ENCODE measurements around the gene CDC25A.

CDC25A gene

DNA sequence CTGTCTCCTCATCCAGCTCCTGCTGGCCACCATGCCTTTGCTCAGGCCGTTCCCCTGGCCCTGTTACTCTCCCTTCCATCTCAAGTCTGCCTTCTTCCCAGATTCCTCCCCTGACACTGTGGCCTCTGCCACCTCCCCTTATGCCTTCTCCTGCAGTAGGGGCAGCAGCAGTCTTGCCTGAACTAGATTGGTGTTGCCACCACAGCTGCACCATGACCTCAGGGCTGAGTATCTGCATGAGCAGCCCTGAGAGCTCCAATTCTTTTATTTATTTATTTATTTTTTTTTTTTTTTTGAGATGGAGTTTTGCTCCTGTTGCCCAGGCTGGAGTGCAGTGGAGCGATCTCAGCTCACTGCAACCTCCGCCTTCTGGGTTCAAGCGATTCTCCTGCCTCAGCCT is 21.2 kb upstream of the CDC25A start:
- no peaks in the 10 kb centered on the region for H3K4me1 ChIP-seq
- no peaks in the 10 kb centered on the region for H3K36me3 ChIP-seq
- H3K27ac ChIP-seq = no peak overlapping the region

GRCh38 chr3:48208076-48208475 is 19.9 kb upstream of the CDC25A start:
- Histone ChIP-seq H3K27me3 (no peaks in the 10 kb centered on the region), H3K27ac (no peak overlapping the region), H3K9ac (no peak overlapping the region), H3K4me3 (no peak overlapping the region), H4K20me1 (no peaks in the 10 kb centered on the region), H3K4me2 (no peak overlapping the region), H3K9me3 (replicated peaks in 1 of 11) (peaks cover 0 to 12% (median 4%) of the 10 kb centered on the region in 11 experiments; a peak in 13 of 22 replicates), H3K36me3 (no peaks in the 10 kb centered on the region), H3K4me1 (no peaks in the 10 kb centered on the region)
- TF ChIP-seq Cebpa-rat (IDR thresholded peaks at IDR 0.05) = no peak

More for the DNA sequence above, 21.2 kb upstream of the CDC25A start:
- H3K4me2 ChIP-seq = no peak overlapping the region
- no peak overlapping the region for H3K4me3 ChIP-seq
- no peak overlapping the region for H3K9ac ChIP-seq
- no peaks in the 10 kb centered on the region for H4K20me1 ChIP-seq
- H3K9me3 ChIP-seq (replicated peaks in 1 of 11) = peaks cover 0 to 12% (median 4%) of the 10 kb centered on the region in 11 experiments; a peak in 13 of 22 replicates
- TF ChIP-seq Cebpa-rat (IDR thresholded peaks at IDR 0.05) = no peak
- no peaks in the 10 kb centered on the region for H3K27me3 ChIP-seq

DNA sequence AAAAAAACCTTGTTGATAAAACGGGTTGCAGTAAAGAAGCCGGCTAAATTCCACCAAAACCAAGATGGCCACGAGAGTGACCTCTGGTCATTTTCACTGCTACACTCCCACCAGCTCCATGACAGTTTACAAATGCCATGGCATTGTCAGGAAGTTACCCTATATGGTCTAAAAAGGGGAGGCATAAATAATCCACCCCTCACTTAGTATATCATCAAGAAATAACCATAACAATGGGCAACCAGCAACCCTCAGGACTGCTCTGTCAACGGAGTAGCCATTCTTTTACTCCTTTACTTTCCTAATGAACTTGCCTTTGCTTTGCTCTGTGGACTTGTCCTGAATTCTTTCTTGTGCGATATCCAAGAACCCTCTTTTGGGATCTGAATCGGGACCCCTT is 14.4 kb upstream of the CDC25A start:
- Histone ChIP-seq H3K9ac (no peak overlapping the region), H3K9me3 (replicated peaks in 1 of 11) (no peaks in the 10 kb centered on the region), H3K36me3 (no peaks in the 10 kb centered on the region), H3K27me3 (no peaks in the 10 kb centered on the region), H3K27ac (no peak overlapping the region), H3K4me1 (peaks cover 0 to 4% (median 3%) of the 10 kb centered on the region in 10 experiments; a peak in 14 of 20 replicates), H3K4me3 (no peak overlapping the region), H4K20me1 (no peaks in the 10 kb centered on the region), H3K4me2 (no peak overlapping the region)
- TF ChIP-seq Cebpa-rat (IDR thresholded peaks at IDR 0.05) = no peak

DNA sequence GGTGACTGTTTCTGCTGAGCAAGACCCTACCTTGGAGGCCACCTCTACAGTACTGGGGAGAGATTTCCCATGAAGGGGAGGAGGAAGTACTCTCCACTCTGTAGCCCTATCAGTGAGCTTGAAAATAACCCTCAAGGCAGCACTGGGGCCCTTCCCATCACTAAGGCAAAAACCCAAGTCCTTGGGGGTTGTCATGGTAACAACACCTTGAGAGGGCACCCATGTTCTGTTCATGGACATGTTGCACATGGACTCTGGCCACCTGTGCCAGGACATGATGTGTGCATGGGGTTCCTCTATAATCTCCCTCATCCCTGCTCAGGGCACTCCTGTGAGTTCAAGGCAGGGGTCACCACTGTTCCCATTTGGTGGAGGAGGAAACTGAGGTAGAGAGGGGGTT is 10.9 kb upstream of the CDC25A start:
- TF ChIP-seq Cebpa-rat (IDR thresholded peaks at IDR 0.05) = no peak
- H4K20me1 ChIP-seq = no peaks in the 10 kb centered on the region

DNA sequence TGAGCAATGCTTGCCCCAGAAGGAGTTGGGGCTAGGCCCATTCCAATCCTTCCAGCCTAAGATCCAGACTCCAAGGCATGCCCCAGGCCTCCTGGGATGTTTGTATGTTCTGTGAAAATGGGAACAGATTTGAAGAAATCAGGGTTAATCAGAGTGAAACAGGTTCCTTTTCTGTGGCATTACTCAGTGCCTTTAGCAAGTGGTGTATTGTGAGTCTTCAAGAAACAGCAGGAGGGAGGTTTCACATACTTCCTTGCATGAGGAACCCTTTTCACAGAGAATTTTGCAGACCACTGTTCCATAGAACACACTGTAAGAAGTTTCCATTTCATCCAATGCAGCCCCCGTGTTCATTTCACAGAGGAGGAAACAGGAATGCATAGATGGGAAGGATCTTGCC is 8.4 kb upstream of the CDC25A start:
- H3K27ac ChIP-seq = no peak overlapping the region; a peak in 1 of 22 replicates
- H3K9ac ChIP-seq = peak overlapping the region in 3 of 11 experiments; percentile 3 to 38 (median 4); a peak in 1 of 22 replicates
- peaks cover 14 to 26% (median 19%) of the 10 kb centered on the region in 10 experiments for H3K4me1 ChIP-seq
- TF ChIP-seq Cebpa-rat (IDR thresholded peaks at IDR 0.05) = no peak
- H3K4me3 ChIP-seq = no peak overlapping the region
- H4K20me1 ChIP-seq = no peaks in the 10 kb centered on the region
- no peaks in the 10 kb centered on the region for H3K9me3 ChIP-seq (replicated peaks in 1 of 11)
- H3K27me3 ChIP-seq = no peaks in the 10 kb centered on the region
- peak overlapping the region; percentile 38 to 56 (median 46); a peak in 21 of 22 replicates for H3K4me2 ChIP-seq
- H3K36me3 ChIP-seq = no peaks in the 10 kb centered on the region

More for the DNA sequence above, 10.9 kb upstream of the CDC25A start:
- Histone ChIP-seq H3K9me3 (replicated peaks in 1 of 11) (no peaks in the 10 kb centered on the region), H3K4me2 (no peak overlapping the region), H3K4me3 (no peak overlapping the region), H3K4me1 (peaks cover 14 to 26% (median 19%) of the 10 kb centered on the region in 10 experiments), H3K36me3 (no peaks in the 10 kb centered on the region), H3K27me3 (no peaks in the 10 kb centered on the region), H3K9ac (no peak overlapping the region), H3K27ac (no peak overlapping the region)

- H3K4me3 ChIP-seq = no peak overlapping the region
- H4K20me1 ChIP-seq = no peaks in the 10 kb centered on the region
- no peak overlapping the region for H3K27ac ChIP-seq
- no peak overlapping the region for H3K9ac ChIP-seq
- H3K27me3 ChIP-seq = no peaks in the 10 kb centered on the region
- peaks cover 14 to 29% (median 21%) of the 10 kb centered on the region in 10 experiments for H3K4me1 ChIP-seq
- H3K9me3 ChIP-seq (replicated peaks in 1 of 11) = no peaks in the 10 kb centered on the region
- no peak for TF ChIP-seq Cebpa-rat (IDR thresholded peaks at IDR 0.05)
- no peak overlapping the region for H3K4me2 ChIP-seq
- no peaks in the 10 kb centered on the region for H3K36me3 ChIP-seq
Measured at GRCh38 chr3:48194446-48195071, 6.3 kb upstream of the CDC25A start.

- no peak for TF ChIP-seq Cebpa-rat (IDR thresholded peaks at IDR 0.05)
- Histone ChIP-seq H3K27ac (no peak overlapping the region), H3K4me1 (peaks cover 10 to 28% (median 19%) of the 10 kb centered on the region in 10 experiments), H3K4me3 (no peak overlapping the region), H3K27me3 (no peaks in the 10 kb centered on the region), H4K20me1 (peaks cover 0 to 3% (median 0%) of the 10 kb centered on the region in 11 experiments; a peak in 2 of 22 replicates), H3K9me3 (replicated peaks in 1 of 11) (no peaks in the 10 kb centered on the region), H3K36me3 (peaks cover 0 to 9% (median 4%) of the 10 kb centered on the region in 11 experiments; a peak in 15 of 22 replicates), H3K4me2 (no peak overlapping the region), H3K9ac (no peak overlapping the region)
Measured at GRCh38 chr3:48190911-48191310, 2.7 kb upstream of the CDC25A start.

- TF ChIP-seq Cebpa-rat (IDR thresholded peaks at IDR 0.05) = no peak
- Histone ChIP-seq H3K4me1 (peaks cover 14 to 32% (median 24%) of the 10 kb centered on the region in 10 experiments), H3K4me3 (no peak overlapping the region), H4K20me1 (peaks cover 0 to 16% (median 7%) of the 10 kb centered on the region in 11 experiments; a peak in 6 of 22 replicates), H3K27ac (peak overlapping the region in 1 of 11 experiments; percentile 92; a peak in 2 of 22 replicates), H3K4me2 (peak overlapping the region in 2 of 11 experiments; percentile 19 to 69; a peak in 1 of 22 replicates), H3K27me3 (no peaks in the 10 kb centered on the region), H3K36me3 (peaks cover 0 to 25% (median 20%) of the 10 kb centered on the region in 11 experiments; a peak in 18 of 22 replicates), H3K9me3 (replicated peaks in 1 of 11) (no peaks in the 10 kb centered on the region), H3K9ac (no peak overlapping the region)
Measured at GRCh38 chr3:48189321-48189720, 1.1 kb upstream of the CDC25A start.

GRCh38 chr3:48187579-48188265 is 495 bp downstream of the CDC25A start:
- Histone ChIP-seq H3K4me1 (peaks cover 14 to 32% (median 24%) of the 10 kb centered on the region in 10 experiments), H3K36me3 (peaks cover 0 to 41% (median 36%) of the 10 kb centered on the region in 11 experiments; a peak in 19 of 22 replicates), H4K20me1 (peaks cover 0 to 30% (median 18%) of the 10 kb centered on the region in 11 experiments; a peak in 8 of 22 replicates), H3K9ac (peak overlapping the region; percentile 79 to 97 (median 93)), H3K27me3 (no peaks in the 10 kb centered on the region), H3K4me2 (peak overlapping the region; percentile 64 to 95 (median 87)), H3K27ac (peak overlapping the region in 10 of 11 experiments; percentile 51 to 92 (median 90); a peak in 20 of 22 replicates), H3K4me3 (peak overlapping the region; percentile 77 to 99 (median 88)), H3K9me3 (replicated peaks in 1 of 11) (no peaks in the 10 kb centered on the region)
- TF ChIP-seq Cebpa-rat (IDR thresholded peaks at IDR 0.05) = no peak

All from BLaER1 treated with 17β-estradiol and CSF1 and Interleukin-3, amounts not matched to agents 10 nM and 100 nM (cell line).